Measurements from ENCODE around the gene CPT1A.

- TF ChIP-seq CTCF (IDR thresholded peaks at IDR 0.05; ENCODE audit: low read length) (no peak), EZH2 (IDR thresholded peaks at IDR 0.05; ENCODE audit: borderline replicate concordance, low read length) (no peak)
Measured at GRCh38 chr11:68756171-68756766, 85.4 kb downstream of the CPT1A start.
